Activated T-cell treated with anti-CD3 and anti-CD28 coated beads, Interleukin-2, amount 50 U/mL, for 1 hour (primary cell): Measurements from ENCODE around the gene CIDEA.
A peak's percentile ranks its signal among the peaks of the same experiment; 100 is the strongest.
"Not testable (repeated sequence)": the region's sequence is repeated elsewhere in the genome, so short reads cannot be mapped to it uniquely, and the experiment has no call there.

ENCODE experiments used
- DNase-seq: peaks from one replicate; pipeline ENCODE4 v3.0.0-alpha.2; 2020

CIDEA gene

DNA sequence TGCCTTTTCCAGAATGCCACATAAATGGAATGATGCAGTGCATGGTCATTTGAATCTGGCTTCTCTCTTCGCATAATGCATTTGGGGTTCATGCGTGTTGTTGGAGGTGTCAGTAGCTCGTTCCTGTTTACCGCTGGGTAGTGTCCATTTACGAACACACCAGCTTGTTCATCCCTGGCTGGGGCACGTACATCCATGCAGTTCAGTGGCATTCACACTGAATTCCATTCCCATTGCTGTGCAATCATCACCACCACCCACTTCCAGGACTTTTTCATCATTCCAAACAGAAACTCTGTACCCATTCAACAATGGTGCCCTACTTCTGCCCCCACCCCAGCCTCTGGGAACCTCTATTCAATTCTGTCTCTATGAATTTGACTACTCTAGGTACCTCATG is 14.7 kb upstream of the CIDEA start:
- DNase-seq, result no peak

DNA sequence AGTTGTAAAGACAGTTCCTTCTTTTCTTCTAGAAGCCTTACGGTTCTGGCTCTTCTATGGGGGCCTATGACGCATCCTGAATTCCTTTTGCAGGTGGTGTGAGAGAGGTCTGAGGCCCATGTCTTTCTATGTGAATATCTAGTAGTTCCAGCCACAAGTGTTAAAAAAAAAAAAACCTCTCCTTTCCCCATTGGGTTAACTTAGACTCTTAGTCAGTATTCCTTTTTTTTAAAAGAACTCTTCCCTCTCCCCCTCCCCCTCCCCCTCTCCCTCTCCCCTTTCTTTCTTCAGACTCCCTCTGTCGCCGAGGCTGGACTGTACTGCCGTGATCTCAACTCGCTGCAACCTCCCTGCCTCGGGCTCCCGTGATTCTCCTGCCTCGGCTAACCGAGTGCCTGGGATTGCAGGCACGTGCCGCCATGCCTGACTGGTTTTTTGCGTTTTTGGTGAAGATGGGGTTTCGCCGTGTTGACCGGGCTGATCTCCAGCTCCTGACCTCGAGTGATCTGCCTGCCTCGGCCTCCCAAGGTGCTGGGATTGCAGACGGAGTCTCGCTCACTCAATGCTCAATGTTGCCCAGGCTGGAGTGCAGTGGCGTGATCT is 11.4 kb upstream of the CIDEA start:
- DNase-seq, result no peak

DNA sequence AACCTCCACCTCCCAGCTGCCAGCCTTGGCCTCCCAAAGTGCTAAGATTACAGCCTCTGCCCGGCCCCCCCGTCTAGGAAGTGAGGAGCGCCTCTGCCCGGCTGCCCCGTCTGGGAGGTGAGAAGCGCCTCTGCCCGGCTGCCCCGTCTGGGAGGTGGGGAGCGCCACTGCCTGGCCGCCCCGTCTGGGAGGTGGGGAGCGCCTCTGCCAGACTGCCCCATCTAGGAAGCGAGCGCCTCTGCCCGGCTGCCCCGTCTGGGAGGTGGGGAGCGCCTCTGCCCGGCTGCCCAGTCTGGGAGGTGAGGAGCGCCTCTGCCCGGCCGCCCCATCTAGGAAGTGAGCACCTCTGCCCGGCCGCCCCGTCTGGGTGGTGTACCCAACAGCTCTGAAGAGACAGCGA is 10.9 kb upstream of the CIDEA start:
- not testable (repeated sequence) for DNase-seq

- DNase-seq, result no peak
Observed at GRCh38 chr18:12245793-12246135, 8.4 kb upstream of the CIDEA start.

- DNase-seq, result no peak
Observed at GRCh38 chr18:12246849-12247808, 7.0 kb upstream of the CIDEA start.

- no peak for DNase-seq
Observed at GRCh38 chr18:12247946-12248345, 6.2 kb upstream of the CIDEA start.

DNA sequence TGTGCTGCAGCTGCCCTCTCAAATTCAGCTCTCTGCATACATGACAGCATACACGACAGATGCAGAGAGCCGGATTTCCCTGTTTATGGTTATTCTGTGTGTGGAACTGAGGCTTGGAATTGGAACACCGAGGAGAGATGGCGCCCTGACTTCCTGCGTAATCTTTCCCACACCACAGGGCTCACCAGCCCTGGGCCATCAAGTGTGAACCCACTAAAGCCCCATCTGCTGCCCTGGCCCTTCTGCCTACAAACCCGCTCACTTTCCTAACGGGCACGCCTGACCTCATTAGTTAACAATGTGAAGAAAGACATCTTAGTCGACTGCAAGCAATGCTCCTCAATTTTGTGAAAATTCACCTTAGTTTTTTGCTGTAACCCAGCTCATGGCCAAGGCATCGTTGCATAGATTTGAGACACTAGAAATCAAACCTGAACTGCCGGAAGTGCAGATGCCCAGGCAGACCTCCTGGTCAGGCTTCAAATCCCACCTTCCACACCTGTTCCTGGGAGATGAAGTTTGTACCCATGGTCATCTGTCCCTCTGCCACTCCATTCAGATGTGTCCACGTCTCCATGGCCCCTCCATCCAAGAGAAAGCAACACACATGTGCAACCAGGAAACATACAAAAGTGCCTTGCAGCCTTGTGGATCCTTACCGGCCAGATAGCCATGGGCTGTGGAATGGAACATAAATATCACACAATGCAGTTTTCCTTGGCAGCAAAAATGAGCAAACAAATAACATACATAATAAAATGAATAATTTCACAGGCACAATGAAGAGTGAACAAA is 5.0 kb upstream of the CIDEA start:
- no peak for DNase-seq

DNA sequence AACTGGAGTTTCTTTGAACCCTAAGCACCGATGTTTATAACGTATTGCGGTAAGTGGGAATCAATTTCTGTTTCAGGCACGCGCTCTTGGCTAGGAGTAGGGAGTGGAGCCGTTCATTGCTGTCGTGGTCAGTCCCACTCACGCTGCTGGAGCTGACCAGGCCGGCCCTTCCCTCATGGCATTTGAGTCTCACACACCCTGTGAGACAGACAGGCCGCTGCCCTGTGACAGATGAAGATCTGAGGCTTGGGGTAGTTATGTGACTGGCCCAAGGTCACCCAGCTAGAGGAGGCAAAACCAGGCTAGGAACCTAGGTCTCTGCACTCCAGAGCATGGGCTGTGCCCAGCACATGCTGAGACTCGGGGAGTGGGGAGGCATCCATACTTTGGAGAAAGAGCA is 2.9 kb upstream of the CIDEA start:
- DNase-seq, result no peak

DNA sequence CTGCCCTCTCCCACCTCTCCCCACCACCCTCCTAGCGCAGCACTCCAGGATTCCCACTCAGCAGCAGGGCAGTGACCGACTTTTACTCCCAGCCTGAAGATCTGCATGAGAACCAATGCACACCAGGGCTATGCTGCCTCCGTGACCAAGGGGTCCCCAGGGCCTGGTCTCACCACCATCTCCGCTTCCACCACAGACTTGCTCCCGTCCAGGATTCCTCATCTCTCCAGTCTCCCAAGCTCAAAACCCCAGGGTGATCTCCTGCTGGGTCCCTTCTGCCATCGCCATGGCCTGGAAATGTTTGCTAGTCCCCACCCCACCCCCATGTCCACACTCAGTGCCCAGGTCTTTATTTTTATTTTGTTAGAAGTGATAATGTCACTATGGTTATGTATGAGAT is 2.1 kb upstream of the CIDEA start:
- DNase-seq, result no peak

DNA sequence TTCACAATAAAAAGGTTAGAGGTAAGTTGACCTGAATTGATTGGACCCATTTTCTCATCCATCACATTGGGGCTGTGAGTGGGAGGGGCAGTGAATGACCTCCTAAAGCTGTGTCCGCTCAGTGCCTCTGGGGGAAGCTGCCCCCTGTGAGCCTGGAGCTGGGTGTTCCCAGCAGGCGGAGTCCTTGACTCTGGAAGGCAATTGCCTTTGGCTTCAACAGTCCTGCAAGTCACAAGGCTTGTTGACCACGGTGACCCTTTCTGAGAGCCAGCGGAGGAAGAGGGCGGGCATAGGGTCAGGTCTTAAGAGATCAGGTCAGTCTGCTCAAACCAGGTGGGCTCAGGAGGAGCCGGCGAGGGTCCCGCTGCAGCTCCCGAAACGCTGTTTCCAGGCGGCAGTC is 1.1 kb upstream of the CIDEA start:
- DNase-seq, result no peak

GRCh38 chr18:12253663-12254135 is 462 bp upstream of the CIDEA start:
- DNase-seq, result no peak

- no peak for DNase-seq
Observed at GRCh38 chr18:12254820-12255511, 805 bp downstream of the CIDEA start.

- DNase-seq, result no peak
Observed at GRCh38 chr18:12255626-12256026, 1.5 kb downstream of the CIDEA start.

DNA sequence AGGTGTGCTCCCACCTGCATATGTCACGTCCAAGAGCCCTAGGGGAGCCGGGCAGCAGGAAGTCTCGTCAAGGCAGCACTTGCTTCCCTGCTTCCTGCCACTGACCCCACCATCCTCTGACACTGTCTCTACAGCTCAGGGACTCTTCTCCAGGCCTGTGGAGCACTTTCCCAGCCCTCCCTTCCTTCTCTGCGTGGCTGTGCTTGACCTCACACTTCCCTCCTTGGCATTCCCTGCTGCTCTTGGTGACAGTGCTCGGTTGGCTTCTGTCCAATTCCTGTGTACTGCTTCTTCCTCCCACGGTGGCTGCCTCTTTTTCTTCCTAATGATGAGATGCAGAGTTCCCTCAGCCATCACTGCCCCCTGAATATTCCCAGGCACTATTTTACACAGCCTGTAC is 2.8 kb downstream of the CIDEA start:
- DNase-seq, result no peak

DNA sequence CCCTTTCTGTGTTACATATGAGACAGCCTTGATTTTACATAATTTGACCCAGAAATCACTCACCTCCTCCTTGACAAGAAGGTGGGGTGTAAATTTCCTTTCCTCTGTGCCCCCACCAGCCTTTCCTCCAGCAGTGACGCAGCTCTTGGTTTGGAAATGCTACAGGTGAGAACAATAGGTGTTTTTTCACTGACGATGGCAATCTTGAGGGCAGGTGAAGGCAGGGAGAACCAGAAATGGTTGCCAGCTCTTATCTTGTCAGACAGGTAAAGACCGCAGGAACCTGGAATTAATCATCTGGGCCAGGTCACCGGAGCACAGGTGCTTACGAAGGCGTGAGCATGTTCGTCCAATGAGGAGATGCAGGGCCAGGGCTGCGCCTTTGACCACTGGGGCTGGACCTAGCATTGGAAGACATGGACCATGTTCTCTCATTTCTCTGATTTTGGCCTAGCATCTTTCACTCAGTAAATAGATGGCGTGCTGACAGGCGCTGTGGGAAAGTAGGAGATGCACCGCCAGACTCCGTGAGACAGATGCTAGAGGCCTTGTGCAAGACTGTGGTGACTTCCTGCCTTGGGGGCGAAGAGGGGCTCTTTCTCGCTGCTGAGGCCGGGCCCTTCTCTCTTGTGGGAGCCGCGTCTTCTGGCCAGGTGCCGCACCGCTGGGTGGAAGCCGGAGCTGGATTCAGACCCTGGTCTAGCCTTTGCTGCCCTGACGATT is 4.0 kb downstream of the CIDEA start:
- DNase-seq, result no peak

DNA sequence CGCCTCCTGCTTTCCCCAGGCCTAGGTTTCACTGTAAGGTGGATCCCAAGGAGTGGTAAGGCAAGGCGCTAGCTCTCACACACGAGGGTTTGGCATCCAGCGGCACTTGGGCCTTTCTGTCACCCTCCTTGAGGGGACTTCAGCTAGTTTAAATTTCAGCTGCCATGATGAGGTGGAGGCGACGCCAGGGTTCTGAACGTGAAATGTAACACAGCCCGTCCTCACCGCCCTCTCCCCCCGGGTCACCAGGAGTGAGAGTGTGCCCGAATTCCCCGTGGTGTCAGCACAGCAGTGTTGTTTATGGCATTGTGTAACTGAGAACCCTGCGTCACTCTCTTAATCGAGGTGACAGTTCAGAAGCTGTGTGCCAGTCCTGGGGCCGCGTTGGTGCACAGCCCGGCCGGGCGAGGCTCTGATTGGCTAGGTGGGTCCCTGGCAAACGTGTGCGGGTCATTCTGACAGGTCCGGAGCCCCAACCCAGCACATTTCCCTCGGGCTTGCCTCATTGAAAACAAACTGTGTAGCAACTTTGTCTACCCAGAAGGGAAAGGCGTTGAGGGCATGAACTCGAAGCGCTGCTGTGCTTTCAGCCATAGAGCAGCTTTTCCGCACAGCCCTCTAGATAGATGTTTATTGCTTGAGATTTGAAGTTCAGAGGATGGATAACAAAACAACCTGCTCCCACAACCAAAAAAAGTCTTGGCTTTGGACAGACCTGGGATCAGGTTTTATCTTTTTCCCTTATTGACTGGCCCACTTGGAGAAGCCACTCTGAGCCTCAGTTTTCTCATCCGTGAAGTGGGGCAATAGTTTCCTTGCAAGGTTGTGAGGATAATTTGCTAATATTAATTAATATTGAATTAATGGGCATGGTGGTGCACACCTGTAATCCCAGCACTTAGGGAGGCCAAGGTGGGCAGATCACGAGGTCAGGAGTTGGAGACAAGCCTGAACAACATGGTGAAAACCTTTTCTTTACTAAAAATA is 4.9 kb downstream of the CIDEA start:
- DNase-seq, result no peak

GRCh38 chr18:12262748-12263147 is 8.6 kb downstream of the CIDEA start:
- DNase-seq, result no peak

- no peak for DNase-seq
Observed at GRCh38 chr18:12264864-12265263, 10.7 kb downstream of the CIDEA start.

GRCh38 chr18:12271376-12272235 is 17.4 kb downstream of the CIDEA start:
- peak; percentile 33 for DNase-seq

DNA sequence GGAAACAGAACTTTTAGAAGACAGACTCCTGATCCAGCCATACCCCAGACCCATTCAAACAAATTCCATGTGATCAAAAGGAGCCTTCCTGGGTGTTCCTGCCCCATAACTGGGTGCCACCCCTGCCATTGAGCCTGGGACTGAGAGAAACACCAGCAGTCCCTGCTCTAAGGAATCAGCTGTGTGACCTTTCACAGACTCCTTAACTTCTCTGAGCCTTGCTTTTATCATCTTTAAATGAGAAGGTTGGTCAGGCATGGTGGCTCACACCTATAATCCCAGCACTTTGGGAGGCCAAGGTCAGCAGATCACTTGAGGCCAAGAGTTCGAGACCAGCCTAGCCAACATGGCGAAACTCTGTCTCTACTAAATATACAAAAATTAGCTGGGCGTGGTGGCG is 20.6 kb downstream of the CIDEA start:
- no peak for DNase-seq
